Dendritic cell treated with granulocyte-macrophage colony-stimulating factor and Interleukin-4, amounts not matched to agents 40 ng/mL and 50 ng/mL, for 4 days (primary cell): Measurements from ENCODE around the gene CD151.

Experiments
- H3K27ac Mint-ChIP-seq: one replicate; pipeline ENCODE4 v1.8.0; 2022; ENCODE audit warnings: mild to moderate bottlenecking, mixed read lengths
- H3K27me3 Mint-ChIP-seq: one replicate; pipeline ENCODE4 v1.8.0; 2022; ENCODE audit warnings: mild to moderate bottlenecking, mixed read lengths
- H3K36me3 Mint-ChIP-seq: one replicate; pipeline ENCODE4 v1.8.0; 2022; ENCODE audit warnings: low read depth, mixed read lengths
- H3K4me1 Mint-ChIP-seq: one replicate; pipeline ENCODE4 v1.8.0; 2022; ENCODE audit warnings: low read depth, mixed read lengths
- H3K4me3 Mint-ChIP-seq: one replicate; pipeline ENCODE4 v1.8.0; 2022; ENCODE audit warnings: mild to moderate bottlenecking, moderate library complexity, mixed read lengths
- H3K9me3 Mint-ChIP-seq: one replicate; pipeline ENCODE4 v1.8.0; 2022; ENCODE audit warnings: mixed read lengths
- intact Hi-C: fragments of 100-400 bp; cut with micrococcal nuclease; formaldehyde crosslinking; loops from one replicate; pipeline ENCODE4 v1.15.0; 2022

Gene CD151

GRCh38 chr11:873706-874105, 41.0 kb downstream of the CD151 start:
- intact Hi-C loops, result no loop called here
- no peak overlapping the region for H3K4me3 Mint-ChIP-seq
- peaks cover 15% of the 10 kb centered on the region for H3K4me1 Mint-ChIP-seq
- peaks cover 97% of the 10 kb centered on the region for H3K36me3 Mint-ChIP-seq
- H3K27me3 Mint-ChIP-seq, result no peaks in the 10 kb centered on the region
- H3K9me3 Mint-ChIP-seq, result no peaks in the 10 kb centered on the region
- no peak overlapping the region for H3K27ac Mint-ChIP-seq

DNA sequence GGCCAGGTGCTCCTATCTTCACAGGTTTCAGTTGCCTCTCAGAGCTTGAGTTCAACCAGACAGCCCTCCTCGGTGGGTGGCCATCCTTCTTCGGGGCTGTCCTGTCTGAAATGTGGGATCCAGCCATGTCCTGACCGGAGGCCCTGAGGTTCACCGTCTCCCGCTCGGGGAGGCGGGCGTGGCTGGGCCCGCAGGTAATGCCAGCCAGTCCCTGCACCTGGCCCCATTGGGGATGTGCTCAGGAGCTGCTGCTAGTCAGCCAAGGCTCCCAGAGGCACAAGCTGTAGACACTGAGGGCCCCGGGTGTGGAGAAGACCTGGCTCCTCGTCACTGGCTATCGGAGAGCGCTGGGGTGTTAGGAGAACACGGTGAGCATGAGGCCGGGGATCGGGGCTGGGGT, 42.5 kb downstream of the CD151 start:
- no peaks in the 10 kb centered on the region for H3K9me3 Mint-ChIP-seq
- H3K36me3 Mint-ChIP-seq, result peaks cover 97% of the 10 kb centered on the region
- no peaks in the 10 kb centered on the region for H3K27me3 Mint-ChIP-seq
- H3K27ac Mint-ChIP-seq, result no peak overlapping the region
- intact Hi-C loops, result no loop called here
- H3K4me3 Mint-ChIP-seq, result no peak overlapping the region
- H3K4me1 Mint-ChIP-seq, result peaks cover 15% of the 10 kb centered on the region

DNA sequence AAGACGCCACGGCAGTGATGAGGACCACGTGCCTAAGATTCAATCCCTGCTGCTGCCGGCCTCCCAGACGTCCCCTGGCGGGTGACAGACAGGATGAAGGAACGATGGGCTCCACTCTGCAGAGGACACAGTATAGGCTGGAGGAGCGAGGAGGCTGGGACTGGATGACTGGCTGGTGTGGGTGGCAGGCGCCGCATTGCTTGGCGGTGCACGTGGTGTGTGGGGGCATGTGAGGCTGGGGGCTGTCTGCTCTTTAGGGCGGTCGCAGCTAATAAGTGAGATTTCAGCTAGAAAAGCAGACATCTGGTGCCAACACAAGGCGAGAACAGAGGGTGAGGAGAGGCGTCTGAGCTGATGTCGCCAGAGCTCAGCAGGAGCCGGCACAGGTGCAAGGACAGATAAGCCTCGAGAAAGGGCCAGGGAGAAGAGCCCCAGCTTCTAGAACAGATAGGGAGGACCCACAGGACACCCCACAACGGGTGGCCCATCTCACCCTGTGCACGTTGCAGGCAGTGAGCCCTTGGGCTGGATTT, 43.1 kb downstream of the CD151 start:
- intact Hi-C loops, result no loop called here
- Mint-ChIP-seq H3K4me3 (no peak overlapping the region), H3K9me3 (no peaks in the 10 kb centered on the region), H3K4me1 (peaks cover 15% of the 10 kb centered on the region), H3K36me3 (peaks cover 100% of the 10 kb centered on the region), H3K27ac (no peak overlapping the region), H3K27me3 (no peaks in the 10 kb centered on the region)

- Mint-ChIP-seq H3K27me3 (no peaks in the 10 kb centered on the region), H3K9me3 (no peaks in the 10 kb centered on the region), H3K27ac (no peak overlapping the region), H3K36me3 (peaks cover 100% of the 10 kb centered on the region), H3K4me3 (no peak overlapping the region), H3K4me1 (peaks cover 15% of the 10 kb centered on the region)
- intact Hi-C loops, result no loop called here
Observed at GRCh38 chr11:876545-876944, 43.8 kb downstream of the CD151 start.

GRCh38 chr11:877565-877964, 44.8 kb downstream of the CD151 start:
- intact Hi-C loops, result no loop called here
- Mint-ChIP-seq H3K36me3 (peaks cover 100% of the 10 kb centered on the region), H3K27me3 (no peaks in the 10 kb centered on the region), H3K27ac (no peak overlapping the region), H3K4me3 (no peak overlapping the region), H3K9me3 (no peaks in the 10 kb centered on the region), H3K4me1 (peaks cover 15% of the 10 kb centered on the region)

GRCh38 chr11:880447-880846, 47.7 kb downstream of the CD151 start:
- no peaks in the 10 kb centered on the region for H3K27me3 Mint-ChIP-seq
- no peak overlapping the region for H3K27ac Mint-ChIP-seq
- peaks cover 7% of the 10 kb centered on the region for H3K4me1 Mint-ChIP-seq
- peaks cover 100% of the 10 kb centered on the region for H3K36me3 Mint-ChIP-seq
- H3K4me3 Mint-ChIP-seq, result no peak overlapping the region
- intact Hi-C loops, result no loop called here
- no peaks in the 10 kb centered on the region for H3K9me3 Mint-ChIP-seq

GRCh38 chr11:882596-882995, 49.8 kb downstream of the CD151 start:
- Mint-ChIP-seq H3K36me3 (peaks cover 100% of the 10 kb centered on the region), H3K27ac (peak overlapping the region; percentile 29), H3K4me1 (no peaks in the 10 kb centered on the region), H3K9me3 (no peaks in the 10 kb centered on the region), H3K27me3 (no peaks in the 10 kb centered on the region), H3K4me3 (no peak overlapping the region)
- intact Hi-C loops, result no loop called here

DNA sequence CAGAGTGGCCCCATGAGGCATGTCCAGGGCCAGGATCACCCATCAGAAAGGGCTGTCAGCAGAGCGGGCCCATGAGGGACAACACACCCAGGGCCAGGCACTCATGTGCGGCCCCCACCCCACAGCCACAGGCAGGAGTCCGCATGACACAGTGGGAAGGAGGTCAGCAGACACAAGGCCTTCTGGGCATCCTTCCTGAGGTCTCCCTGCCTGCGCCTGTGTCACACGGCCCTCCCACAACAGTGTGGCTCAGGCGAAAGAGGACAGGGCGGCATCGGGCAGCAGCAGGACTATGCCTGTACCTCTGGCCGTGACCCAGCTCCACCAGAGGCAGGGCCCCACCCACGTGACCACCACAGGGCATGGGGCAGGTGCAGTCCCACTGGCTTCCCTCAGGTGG, 50.8 kb downstream of the CD151 start:
- H3K27ac Mint-ChIP-seq, result no peak overlapping the region
- intact Hi-C loops, result no loop called here
- H3K4me1 Mint-ChIP-seq, result no peaks in the 10 kb centered on the region
- H3K9me3 Mint-ChIP-seq, result no peaks in the 10 kb centered on the region
- no peak overlapping the region for H3K4me3 Mint-ChIP-seq
- H3K27me3 Mint-ChIP-seq, result no peaks in the 10 kb centered on the region
- H3K36me3 Mint-ChIP-seq, result peaks cover 100% of the 10 kb centered on the region

DNA sequence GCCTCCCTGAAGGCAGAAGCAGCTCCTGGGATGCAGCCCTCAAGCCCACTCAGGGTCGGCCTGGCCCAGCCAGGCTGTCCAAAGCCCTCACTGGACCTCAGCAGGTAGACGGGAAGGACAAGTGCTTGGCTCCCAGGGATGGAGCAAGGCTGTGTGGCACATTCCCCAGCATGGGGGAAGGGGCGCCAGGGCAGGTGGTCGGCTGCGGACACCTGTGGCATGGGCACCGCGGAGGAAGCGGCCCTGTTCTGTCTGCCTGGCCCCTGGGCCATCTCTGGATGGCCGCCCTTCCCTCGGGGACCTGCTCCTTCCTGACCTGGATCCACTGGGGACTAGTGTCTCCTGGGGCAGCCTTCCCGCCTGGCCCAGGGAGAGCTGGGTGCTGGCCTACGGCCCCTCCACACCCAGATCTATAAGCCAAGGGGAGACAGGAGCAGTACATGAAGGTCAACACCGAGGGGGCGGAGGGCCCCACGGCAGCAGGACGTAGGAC, 51.9 kb downstream of the CD151 start:
- Mint-ChIP-seq H3K4me1 (no peaks in the 10 kb centered on the region), H3K27ac (no peak overlapping the region), H3K4me3 (no peak overlapping the region), H3K9me3 (no peaks in the 10 kb centered on the region), H3K27me3 (no peaks in the 10 kb centered on the region), H3K36me3 (peaks cover 100% of the 10 kb centered on the region)
- intact Hi-C loops, result no loop called here

DNA sequence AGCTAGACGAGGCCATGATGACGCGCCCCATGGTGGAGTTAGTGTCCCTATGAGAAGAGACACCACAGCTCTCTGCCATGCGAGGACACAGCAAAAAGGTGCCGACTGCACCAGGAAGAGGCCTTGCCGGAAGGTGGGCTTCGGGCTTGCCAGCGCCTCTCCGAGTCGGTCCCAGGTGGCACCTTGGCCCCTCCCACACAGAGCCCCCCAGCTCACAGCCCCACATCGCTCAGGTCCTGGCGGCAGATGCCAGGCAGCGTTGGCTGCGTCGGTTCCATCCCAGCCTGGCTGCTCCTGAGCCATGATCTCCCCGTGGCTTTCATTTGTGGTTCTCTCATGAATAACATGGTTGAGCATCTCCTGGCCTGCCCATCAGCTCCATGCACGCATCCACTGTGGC, 53.8 kb downstream of the CD151 start:
- no peak overlapping the region for H3K4me3 Mint-ChIP-seq
- no peak overlapping the region for H3K27ac Mint-ChIP-seq
- no peaks in the 10 kb centered on the region for H3K27me3 Mint-ChIP-seq
- intact Hi-C loops, result no loop called here
- no peaks in the 10 kb centered on the region for H3K9me3 Mint-ChIP-seq
- H3K4me1 Mint-ChIP-seq, result no peaks in the 10 kb centered on the region
- peaks cover 100% of the 10 kb centered on the region for H3K36me3 Mint-ChIP-seq

- Mint-ChIP-seq H3K9me3 (no peaks in the 10 kb centered on the region), H3K36me3 (peaks cover 100% of the 10 kb centered on the region), H3K27ac (no peak overlapping the region), H3K27me3 (no peaks in the 10 kb centered on the region), H3K4me1 (no peaks in the 10 kb centered on the region), H3K4me3 (no peak overlapping the region)
- intact Hi-C loops, result no loop called here
Observed at GRCh38 chr11:887589-887988, 54.8 kb downstream of the CD151 start.
